ENCODE results near the gene XKR7.

The XKR7 gene

GRCh38 chr20:32051720-32052089 is 83.8 kb downstream of the XKR7 start:
- no peak for DNase-seq

- DNase-seq, result no peak
Observed at GRCh38 chr20:32052090-32052777, 84.3 kb downstream of the XKR7 start, which contains the start of gene HCK. Gene HCK, plus strand, starts transcription at chr20:32052242.

GRCh38 chr20:32052778-32053362 is 84.9 kb downstream of the XKR7 start:
- no peak for DNase-seq

All from OCI-M1 (cell line).